ENCODE measurements around the gene MTUS2.

DNA sequence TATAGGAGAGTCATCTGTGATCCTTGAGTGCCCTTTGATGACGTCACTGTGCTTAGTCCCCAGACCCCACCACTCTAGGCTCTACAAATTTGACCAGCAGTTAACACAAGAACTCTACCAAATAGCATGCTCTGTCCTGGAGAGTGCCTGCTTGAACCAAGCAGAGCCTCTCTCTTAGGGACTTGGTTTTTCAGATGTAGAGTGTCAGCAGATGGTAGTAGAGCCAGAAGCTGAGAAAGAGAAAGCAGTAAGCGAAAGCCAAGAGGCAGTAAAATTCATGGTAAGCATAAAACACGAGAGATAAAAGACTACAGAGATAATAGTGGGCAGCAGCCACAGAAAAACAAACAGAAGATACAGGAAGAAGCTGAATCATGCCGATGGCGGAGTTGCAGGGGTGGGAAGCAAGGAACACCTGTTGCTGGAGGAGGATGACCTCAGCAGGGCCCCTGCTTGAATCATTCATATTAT lies 582.1 kb downstream of the MTUS2 start:
- TF ChIP-seq CC2D1A (IDR thresholded peaks at IDR 0.05) = no peak
- TF ChIP-seq TEAD1 (CRISPR knock-in tag; IDR thresholded peaks at IDR 0.05) = no peak
- TF ChIP-seq FOSL1 (tag; conservative IDR thresholded peaks at IDR 0.05) = no peak
- no peak for TF ChIP-seq ZNF589 (CRISPR knock-in tag; IDR thresholded peaks at IDR 0.05; ENCODE audit: low read depth)
- no peak for TF ChIP-seq USF1 (CRISPR knock-in tag; IDR thresholded peaks at IDR 0.05)
- no peak for TF ChIP-seq GABPA (tag; conservative IDR thresholded peaks at IDR 0.05; ENCODE audit: low read depth)
- TF ChIP-seq, protein P1, sequence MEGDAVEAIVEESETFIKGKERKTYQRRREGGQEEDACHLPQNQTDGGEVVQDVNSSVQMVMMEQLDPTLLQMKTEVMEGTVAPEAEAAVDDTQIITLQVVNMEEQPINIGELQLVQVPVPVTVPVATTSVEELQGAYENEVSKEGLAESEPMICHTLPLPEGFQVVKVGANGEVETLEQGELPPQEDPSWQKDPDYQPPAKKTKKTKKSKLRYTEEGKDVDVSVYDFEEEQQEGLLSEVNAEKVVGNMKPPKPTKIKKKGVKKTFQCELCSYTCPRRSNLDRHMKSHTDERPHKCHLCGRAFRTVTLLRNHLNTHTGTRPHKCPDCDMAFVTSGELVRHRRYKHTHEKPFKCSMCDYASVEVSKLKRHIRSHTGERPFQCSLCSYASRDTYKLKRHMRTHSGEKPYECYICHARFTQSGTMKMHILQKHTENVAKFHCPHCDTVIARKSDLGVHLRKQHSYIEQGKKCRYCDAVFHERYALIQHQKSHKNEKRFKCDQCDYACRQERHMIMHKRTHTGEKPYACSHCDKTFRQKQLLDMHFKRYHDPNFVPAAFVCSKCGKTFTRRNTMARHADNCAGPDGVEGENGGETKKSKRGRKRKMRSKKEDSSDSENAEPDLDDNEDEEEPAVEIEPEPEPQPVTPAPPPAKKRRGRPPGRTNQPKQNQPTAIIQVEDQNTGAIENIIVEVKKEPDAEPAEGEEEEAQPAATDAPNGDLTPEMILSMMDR (IDR thresholded peaks at IDR 0.05 in 2 of 3, conservative IDR thresholded peaks at IDR 0.05 in 1 of 3; ENCODE audit: insufficient read depth in 2 of 3, low read depth in 1 of 3, low read length in 3 of 3) = no peak; a peak in 1 of 6 replicates
- TF ChIP-seq BACH1 (tag; IDR thresholded peaks at IDR 0.05) = no peak
- TF ChIP-seq CEBPZ (IDR thresholded peaks at IDR 0.05; ENCODE audit: borderline replicate concordance, low read depth, low read length) = no peak
- TF ChIP-seq, protein P2, sequence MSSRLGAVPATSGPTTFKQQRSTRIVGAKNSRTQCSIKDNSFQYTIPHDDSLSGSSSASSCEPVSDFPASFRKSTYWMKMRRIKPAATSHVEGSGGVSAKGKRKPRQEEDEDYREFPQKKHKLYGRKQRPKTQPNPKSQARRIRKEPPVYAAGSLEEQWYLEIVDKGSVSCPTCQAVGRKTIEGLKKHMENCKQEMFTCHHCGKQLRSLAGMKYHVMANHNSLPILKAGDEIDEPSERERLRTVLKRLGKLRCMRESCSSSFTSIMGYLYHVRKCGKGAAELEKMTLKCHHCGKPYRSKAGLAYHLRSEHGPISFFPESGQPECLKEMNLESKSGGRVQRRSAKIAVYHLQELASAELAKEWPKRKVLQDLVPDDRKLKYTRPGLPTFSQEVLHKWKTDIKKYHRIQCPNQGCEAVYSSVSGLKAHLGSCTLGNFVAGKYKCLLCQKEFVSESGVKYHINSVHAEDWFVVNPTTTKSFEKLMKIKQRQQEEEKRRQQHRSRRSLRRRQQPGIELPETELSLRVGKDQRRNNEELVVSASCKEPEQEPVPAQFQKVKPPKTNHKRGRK (tag; IDR thresholded peaks at IDR 0.05) = no peak
- TF ChIP-seq FOS (IDR thresholded peaks at IDR 0.05; ENCODE audit: extremely low read depth, insufficient read length) = no peak
- peak; percentile 30; the same call in 1 of the 2 replicates for TF ChIP-seq EP300 (IDR thresholded peaks at IDR 0.05; ENCODE audit: low read length)
- peak; percentile 56 for TF ChIP-seq CREM (IDR thresholded peaks at IDR 0.05; ENCODE audit: low read depth)

Measured in K562 (cell line).